PC-9 (cell line): ENCODE data around the gene CLHC1. TPM values are rescaled to one million over a fixed set of nuclear protein-coding genes. Genes with fewer than 3 reads are reported as not detected.

Source experiments
- BruUV-seq: library from RNA; stranded (reverse); fragments of 400-500 nt; replicated peaks from 2 replicates; lab custom pipeline; 2021; lab: Mats Ljungman, UMichigan
- CTCF ChIA-PET: fragments of 300-600 bp; sonication (Branson Sonifier 250); formaldehyde crosslinking; loops from one replicate; lab custom pipeline; 2022; ENCODE audit warnings: antibody characterized with exemption; lab: Charles Lee
- POLR2A ChIA-PET: fragments of 300-600 bp; sonication (Branson Sonifier 250); formaldehyde crosslinking; loops from one replicate; lab custom pipeline; 2022; ENCODE audit warnings: antibody characterized with exemption; ENCODE audit not compliant: unreplicated experiment; lab: Charles Lee
- DNase-seq, 2 experiments: peaks; one replicate each; pipeline versions ENCODE4 v3.0.0 to v3.0.0-alpha.2; 2015 to 2022; ENCODE audit warnings: mixed read lengths in 1 of 2
- H2AFZ ChIP-seq: fragments of 200-600 bp; sonication (generic); 2 replicates; pipeline ENCODE4 v1.8.1; 2017; ENCODE audit warnings: antibody characterized with exemption
- H3F3A ChIP-seq: fragments of 200-600 bp; sonication (generic); 2 replicates; pipeline ENCODE4 v1.8.1; 2017; ENCODE audit warnings: antibody characterized with exemption, mild to moderate bottlenecking, low read depth; ENCODE audit not compliant: insufficient read depth
- H3K27ac ChIP-seq: fragments of 200-600 bp; sonication (generic); 2 replicates; pipeline ENCODE4 v1.6.1; 2016; ENCODE audit warnings: mixed run types
- H3K27me3 ChIP-seq: fragments of 200-600 bp; sonication (generic); 2 replicates; pipeline ENCODE4 v1.6.1; 2016; ENCODE audit warnings: low read depth, mixed run types; ENCODE audit not compliant: insufficient read depth
- H3K36me3 ChIP-seq: fragments of 200-600 bp; sonication (generic); 2 replicates; pipeline ENCODE4 v1.6.1; 2016; ENCODE audit warnings: low read depth, mixed run types
- H3K4me1 ChIP-seq: fragments of 200-600 bp; sonication (generic); replicated peaks from 2 replicates; pipeline ENCODE4 v1.6.1; 2016; ENCODE audit warnings: mixed run types; ENCODE audit not compliant: insufficient read depth
- H3K4me2 ChIP-seq: fragments of 200-600 bp; sonication (generic); 2 replicates; pipeline ENCODE4 v1.6.1; 2017; ENCODE audit warnings: mixed run types
- H3K4me3 ChIP-seq: fragments of 200-600 bp; sonication (generic); 2 replicates; pipeline ENCODE4 v1.6.1; 2016; ENCODE audit warnings: mixed run types
- H3K79me2 ChIP-seq: fragments of 200-600 bp; sonication (generic); 2 replicates; pipeline ENCODE4 v1.6.1; 2017; ENCODE audit warnings: low read depth, mixed run types
- H3K9me2 ChIP-seq: fragments of 200-600 bp; sonication (generic); 2 replicates; pipeline ENCODE4 v1.8.1; 2017; ENCODE audit warnings: mild to moderate bottlenecking; ENCODE audit not compliant: insufficient read depth
- H3K9me3 ChIP-seq: fragments of 200-600 bp; sonication (generic); 2 replicates; pipeline ENCODE4 v1.8.1; 2016; ENCODE audit warnings: low read depth; ENCODE audit not compliant: insufficient read depth
- H4K20me1 ChIP-seq: fragments of 200-600 bp; sonication (generic); 2 replicates; pipeline ENCODE4 v1.8.1; 2017; ENCODE audit not compliant: insufficient read depth
- CTCF ChIP-seq: fragments of 200-600 bp; sonication (generic); conservative IDR thresholded peaks from 2 replicates; pipeline ENCODE4 v1.6.1; 2017; ENCODE audit warnings: mixed run types, antibody characterized with exemption, mild to moderate bottlenecking, moderate library complexity
- EZH2 ChIP-seq: fragments of 200-600 bp; sonication (generic); IDR thresholded peaks from 2 replicates; pipeline ENCODE4 v1.8.0; 2017; ENCODE audit warnings: antibody characterized with exemption, low read depth
- intact Hi-C: fragments of 100-400 bp; cut with micrococcal nuclease; formaldehyde crosslinking; loops from one replicate; pipeline ENCODE4 v1.10.0; 2022; ENCODE audit not compliant: unreplicated experiment
- total RNA-seq: library from RNA; stranded (reverse); gene quantifications from 2 replicates; pipeline ENCODE4 v1.2.3, GENCODE V29; 2021

CLHC1 gene
- total RNA-seq, 1 experiment from 2014 or later, result 27.1 TPM

- intact Hi-C loops, result no loop called here
- Histone ChIP-seq H3K4me2 (no peak overlapping the region), H3K79me2 (no peaks in the 10 kb centered on the region), H2AFZ (no peak overlapping the region), H3K9me3 (no peaks in the 10 kb centered on the region), H3K9me2 (no peaks in the 10 kb centered on the region), H3K4me3 (no peak overlapping the region), H3F3A (peaks cover 3% of the 10 kb centered on the region), H3K27me3 (no peaks in the 10 kb centered on the region), H4K20me1 (no peaks in the 10 kb centered on the region), H3K4me1 (peaks cover 1% of the 10 kb centered on the region), H3K27ac (no peak overlapping the region), H3K36me3 (no peaks in the 10 kb centered on the region)
- ChIA-PET CTCF (interaction anchor here (0.5 kb wide), 1 partner anchor 127 kb away, joined by 5 read pairs; no protein-coding TSS in a partner anchor), POLR2A (no interaction called here)
- no TSS peak for BruUV-seq
- TF ChIP-seq CTCF (no peak), EZH2 (no peak)
- DNase-seq, result no peak
Measured at GRCh38 chr2:55180374-55180773, 51.7 kb downstream of the CLHC1 start.

- Histone ChIP-seq H3K4me1 (peaks cover 6% of the 10 kb centered on the region), H3K4me2 (no peak overlapping the region), H3F3A (peaks cover 8% of the 10 kb centered on the region), H3K9me2 (no peaks in the 10 kb centered on the region), H2AFZ (no peak overlapping the region), H3K79me2 (no peaks in the 10 kb centered on the region), H3K9me3 (no peaks in the 10 kb centered on the region), H3K27ac (0 out of 2 replicates have a peak overlapping the region, but pooled peaks have one; percentile 27), H3K4me3 (no peak overlapping the region), H4K20me1 (no peaks in the 10 kb centered on the region), H3K27me3 (no peaks in the 10 kb centered on the region), H3K36me3 (no peaks in the 10 kb centered on the region)
- intact Hi-C loops, result loop anchor here (5.0 kb wide), 1 partner anchor 256 kb away; no protein-coding TSS in a partner anchor
- BruUV-seq, result no TSS peak
- ChIA-PET CTCF (interaction anchor here (0.6 to 2.0 kb wide), 3 partner anchors 157 to 1070 kb away, joined by 3 to 13 read pairs (median 4); no protein-coding TSS in a partner anchor), POLR2A (no interaction called here)
- DNase-seq, result no peak
- no peak for TF ChIP-seq EZH2
- no peak for TF ChIP-seq CTCF
Measured at GRCh38 chr2:55176094-55176415, 56.0 kb downstream of the CLHC1 start.

GRCh38 chr2:55175254-55176093 is 56.6 kb downstream of the CLHC1 start:
- ChIA-PET CTCF (interaction anchor here (0.6 to 2.0 kb wide), 4 partner anchors 127 to 1069 kb away, joined by 3 to 13 read pairs (median 6); no protein-coding TSS in a partner anchor), POLR2A (interaction anchor here (0.6 kb wide), 1 partner anchor 127 kb away, joined by 3 read pairs; no protein-coding TSS in a partner anchor)
- peaks cover 6% of the 10 kb centered on the region for H3K4me1 ChIP-seq
- peaks cover 8% of the 10 kb centered on the region for H3F3A ChIP-seq
- H3K4me3 ChIP-seq, result no peak overlapping the region
- peak in 1 of 2 experiments; percentile 69 for DNase-seq
- H3K36me3 ChIP-seq, result no peaks in the 10 kb centered on the region
- H3K4me2 ChIP-seq, result peak overlapping the region; percentile 18; the same call in 1 of the 2 replicates
- H3K27me3 ChIP-seq, result no peaks in the 10 kb centered on the region
- no peaks in the 10 kb centered on the region for H3K9me2 ChIP-seq
- no peaks in the 10 kb centered on the region for H3K9me3 ChIP-seq
- BruUV-seq, result no TSS peak
- no peak overlapping the region for H2AFZ ChIP-seq
- no peaks in the 10 kb centered on the region for H3K79me2 ChIP-seq
- peak overlapping the region; percentile 27 for H3K27ac ChIP-seq
- no peaks in the 10 kb centered on the region for H4K20me1 ChIP-seq
- TF ChIP-seq EZH2, result no peak
- TF ChIP-seq CTCF, result peak; percentile 79
- intact Hi-C loops, result loop anchor here (1.0 to 5.0 kb wide), 3 partner anchors 160 to 513 kb away; no protein-coding TSS in a partner anchor
